Gastrocnemius medialis (tissue), 4 donors: Measurements from ENCODE around the gene FAM13A.

ENCODE experiments used
- POLR2A ChIP-seq, 2 donors: fragments of 450-650 bp; IDR thresholded peaks; one replicate each; pipeline ENCODE4 v1.6.1; 2017; ENCODE audit warnings: antibody characterized with exemption in 2 of 2, mild to moderate bottlenecking in 2 of 2, moderate library complexity in 2 of 2
- TF ChIP-seq, protein P1 (sequence below), 5 experiments: fragments of 450-650 bp in 3 of 5; fragments of 200-600 bp in 2 of 5; sonication (generic) in 2 of 5; IDR thresholded peaks in 4 of 5; conservative IDR thresholded peaks in 1 of 5; 1 replicate in 4 of 5; 2 replicates in 1 of 5; pipeline ENCODE4 v1.5.1; 2016 to 2019; ENCODE audit warnings: antibody characterized with exemption in 5 of 5, mild to moderate bottlenecking in 3 of 5, moderate library complexity in 3 of 5

DNA sequence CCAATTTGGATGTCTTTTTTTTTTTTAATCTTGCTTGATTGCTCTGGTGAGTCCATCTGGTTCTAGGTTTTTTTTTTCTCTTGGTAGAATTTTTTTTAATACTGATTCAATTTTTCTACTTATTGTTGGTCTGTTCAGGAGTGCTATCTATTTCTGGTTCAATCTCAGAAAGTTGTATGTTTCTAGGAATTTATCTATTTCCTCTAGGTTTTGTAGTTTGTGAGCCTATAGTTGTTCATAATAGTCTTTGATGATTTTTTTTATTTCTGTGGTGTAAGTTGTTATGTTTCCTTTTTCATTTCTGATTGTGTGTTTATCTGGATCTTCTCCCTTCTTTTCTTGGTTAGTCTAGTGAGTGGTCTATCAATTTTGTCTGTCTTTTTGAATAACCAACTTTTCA, 129.6 kb downstream of the FAM13A start:
- TF ChIP-seq, protein P1, sequence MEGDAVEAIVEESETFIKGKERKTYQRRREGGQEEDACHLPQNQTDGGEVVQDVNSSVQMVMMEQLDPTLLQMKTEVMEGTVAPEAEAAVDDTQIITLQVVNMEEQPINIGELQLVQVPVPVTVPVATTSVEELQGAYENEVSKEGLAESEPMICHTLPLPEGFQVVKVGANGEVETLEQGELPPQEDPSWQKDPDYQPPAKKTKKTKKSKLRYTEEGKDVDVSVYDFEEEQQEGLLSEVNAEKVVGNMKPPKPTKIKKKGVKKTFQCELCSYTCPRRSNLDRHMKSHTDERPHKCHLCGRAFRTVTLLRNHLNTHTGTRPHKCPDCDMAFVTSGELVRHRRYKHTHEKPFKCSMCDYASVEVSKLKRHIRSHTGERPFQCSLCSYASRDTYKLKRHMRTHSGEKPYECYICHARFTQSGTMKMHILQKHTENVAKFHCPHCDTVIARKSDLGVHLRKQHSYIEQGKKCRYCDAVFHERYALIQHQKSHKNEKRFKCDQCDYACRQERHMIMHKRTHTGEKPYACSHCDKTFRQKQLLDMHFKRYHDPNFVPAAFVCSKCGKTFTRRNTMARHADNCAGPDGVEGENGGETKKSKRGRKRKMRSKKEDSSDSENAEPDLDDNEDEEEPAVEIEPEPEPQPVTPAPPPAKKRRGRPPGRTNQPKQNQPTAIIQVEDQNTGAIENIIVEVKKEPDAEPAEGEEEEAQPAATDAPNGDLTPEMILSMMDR (IDR thresholded peaks at IDR 0.05 in 4 of 5, conservative IDR thresholded peaks at IDR 0.05 in 1 of 5): no peak
- no peak for TF ChIP-seq POLR2A (IDR thresholded peaks at IDR 0.05)
